Smooth muscle cell (in vitro differentiated cells): Measurements from ENCODE around the gene TFDP2. TPM values are rescaled to one million over a fixed set of nuclear protein-coding genes. Genes with fewer than 3 reads are reported as not detected.

Source experiments
- DNase-seq: peaks from one replicate; lab custom pipeline; 2025; ENCODE audit not compliant: unreplicated experiment; lab: John Stamatoyannopoulos, UW
- H2AFZ ChIP-seq: fragments of 200-600 bp; sonication (generic); 2 replicates; pipeline ENCODE4 v1.6.0; 2016; ENCODE audit warnings: antibody characterized with exemption, low read depth, mild to moderate bottlenecking
- H3F3A ChIP-seq: fragments of 200-600 bp; sonication (generic); 2 replicates; pipeline ENCODE4 v1.6.0; 2017; ENCODE audit warnings: antibody characterized with exemption, low read depth
- H3K27ac ChIP-seq: fragments of 200-600 bp; sonication (generic); 2 replicates; pipeline ENCODE4 v1.5.1; 2016; ENCODE audit warnings: low read depth, mild to moderate bottlenecking
- H3K27me3 ChIP-seq: fragments of 200-600 bp; sonication (generic); 2 replicates; pipeline ENCODE4 v1.6.1; 2016; ENCODE audit warnings: low read depth, mild to moderate bottlenecking
- H3K36me3 ChIP-seq: fragments of 200-600 bp; sonication (generic); 2 replicates; pipeline ENCODE4 v1.5.1; 2016; ENCODE audit warnings: low read depth
- H3K4me1 ChIP-seq: fragments of 200-600 bp; sonication (generic); 2 replicates; pipeline ENCODE4 v1.5.1; 2016; ENCODE audit warnings: low read depth
- H3K4me2 ChIP-seq: fragments of 200-600 bp; sonication (generic); 2 replicates; pipeline ENCODE4 v1.6.0; 2016; ENCODE audit warnings: mild to moderate bottlenecking
- H3K4me3 ChIP-seq: fragments of 200-600 bp; sonication (generic); 2 replicates; pipeline ENCODE4 v1.5.1; 2016; ENCODE audit warnings: mild to moderate bottlenecking
- H3K79me2 ChIP-seq: fragments of 200-600 bp; sonication (generic); 2 replicates; pipeline ENCODE4 v1.6.0; 2016; ENCODE audit warnings: low read depth, mild to moderate bottlenecking
- H3K9ac ChIP-seq: fragments of 200-600 bp; sonication (generic); 2 replicates; pipeline ENCODE4 v1.6.0; 2016; ENCODE audit warnings: low read depth
- H3K9me3 ChIP-seq: fragments of 200-600 bp; sonication (generic); replicated peaks from 2 replicates; pipeline ENCODE4 v1.5.1; 2016; ENCODE audit warnings: low read depth
- H4K20me1 ChIP-seq: fragments of 200-600 bp; sonication (generic); 2 replicates; pipeline ENCODE4 v1.6.0; 2016; ENCODE audit warnings: low read depth
- CTCF ChIP-seq: fragments of 200-600 bp; sonication (generic); IDR thresholded peaks from 2 replicates; pipeline ENCODE4 v1.5.1; 2017; ENCODE audit warnings: borderline replicate concordance, mild to moderate bottlenecking, antibody characterized with exemption; ENCODE audit not compliant: insufficient read depth, poor library complexity, severe bottlenecking
- WGBS: methylation state at CpG from one replicate; pipeline ENCODE4 v1.1.7; 2016; ENCODE audit warnings: low lambda C conversion rate; 5-methylcytosine and 5-hydroxymethylcytosine counted together
- polyA plus RNA-seq: library from polyadenylated mRNA; unstranded; fragments of >200 nt; fragmentation: Nextera tagmentation; extraction: Ambion mirVana; gene quantifications from 2 replicates; pipeline ENCODE4 v1.2.1, GENCODE V29; 2016
- total RNA-seq: library from RNA; depleted of rRNA; stranded (reverse); fragments of >200 nt; gene quantifications from 2 replicates; pipeline ENCODE4 v1.2.3, GENCODE V29; 2014

The TFDP2 gene
- total and polyA plus RNA-seq, 2 experiments from 2014 or later, result 39.9 to 54.3 TPM

- TF ChIP-seq CTCF, result no peak
- no peak overlapping the region for H3K9ac ChIP-seq
- no peaks in the 10 kb centered on the region for H4K20me1 ChIP-seq
- H2AFZ ChIP-seq, result peak overlapping the region; percentile 81
- WGBS, result 44% methylated on average over 3 of the region's 3 CpGs
- no peaks in the 10 kb centered on the region for H3K27me3 ChIP-seq
- H3F3A ChIP-seq, result no peaks in the 10 kb centered on the region
- H3K79me2 ChIP-seq, result peaks cover 16% of the 10 kb centered on the region
- no peak overlapping the region for H3K27ac ChIP-seq
- no peaks in the 10 kb centered on the region for H3K36me3 ChIP-seq
- peaks cover 5% of the 10 kb centered on the region for H3K4me1 ChIP-seq
- peak overlapping the region; percentile 94 for H3K4me2 ChIP-seq
- no peaks in the 10 kb centered on the region for H3K9me3 ChIP-seq
- no peak overlapping the region for H3K4me3 ChIP-seq
- no peak for DNase-seq
Measured at GRCh38 chr3:142029052-142029642, 120.2 kb downstream of the TFDP2 start.

DNA sequence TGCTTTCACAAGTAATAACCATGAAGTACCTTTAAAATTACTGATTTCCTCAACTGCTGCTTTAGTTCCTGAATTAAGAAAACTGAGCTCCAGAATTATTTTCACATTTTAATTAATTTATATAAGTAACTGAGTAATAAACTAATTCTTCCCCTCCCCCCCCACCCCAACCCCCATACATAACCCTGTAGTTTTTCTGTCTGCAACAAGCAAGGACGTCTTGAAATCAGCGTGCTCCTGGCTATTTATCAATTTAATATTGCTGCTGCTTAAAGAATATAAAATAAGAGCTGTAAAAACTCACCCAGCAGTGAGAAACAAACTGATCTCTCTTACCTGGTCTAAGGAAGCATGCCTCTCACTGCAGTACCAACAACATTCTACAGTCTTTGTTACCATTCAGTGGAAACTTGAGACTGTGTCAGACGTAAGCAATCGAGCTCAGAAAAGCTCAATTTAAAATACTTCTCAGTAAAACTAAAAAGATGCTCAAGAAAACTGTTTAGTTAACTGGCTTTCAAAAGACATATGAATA is 121.0 kb downstream of the TFDP2 start:
- no peaks in the 10 kb centered on the region for H4K20me1 ChIP-seq
- H2AFZ ChIP-seq, result peak overlapping the region; percentile 81
- DNase-seq, result no peak
- WGBS, result 10% methylated on average over 4 of the region's 4 CpGs
- peaks cover 5% of the 10 kb centered on the region for H3K4me1 ChIP-seq
- H3F3A ChIP-seq, result no peaks in the 10 kb centered on the region
- no peaks in the 10 kb centered on the region for H3K9me3 ChIP-seq
- H3K79me2 ChIP-seq, result peaks cover 16% of the 10 kb centered on the region
- no peaks in the 10 kb centered on the region for H3K27me3 ChIP-seq
- peak overlapping the region; percentile 36 for H3K9ac ChIP-seq
- H3K27ac ChIP-seq, result peak overlapping the region; percentile 47
- no peak for TF ChIP-seq CTCF
- H3K4me2 ChIP-seq, result peak overlapping the region; percentile 94
- H3K4me3 ChIP-seq, result peak overlapping the region; percentile 78
- H3K36me3 ChIP-seq, result no peaks in the 10 kb centered on the region

- no peaks in the 10 kb centered on the region for H3K9me3 ChIP-seq
- H3K27me3 ChIP-seq, result no peaks in the 10 kb centered on the region
- H3F3A ChIP-seq, result no peaks in the 10 kb centered on the region
- TF ChIP-seq CTCF, result no peak
- H2AFZ ChIP-seq, result peak overlapping the region; percentile 26
- peak overlapping the region; percentile 94 for H3K4me2 ChIP-seq
- H3K4me1 ChIP-seq, result peaks cover 5% of the 10 kb centered on the region
- WGBS, result 0% methylated on average over 2 of the region's 2 CpGs
- peak overlapping the region; percentile 36 for H3K9ac ChIP-seq
- peaks cover under 1% of the 10 kb centered on the region for H4K20me1 ChIP-seq
- peaks cover 16% of the 10 kb centered on the region for H3K79me2 ChIP-seq
- no peak for DNase-seq
- peak overlapping the region; percentile 78 for H3K4me3 ChIP-seq
- peak overlapping the region; percentile 47 for H3K27ac ChIP-seq
- no peaks in the 10 kb centered on the region for H3K36me3 ChIP-seq
Measured at GRCh38 chr3:142027735-142028134, 121.6 kb downstream of the TFDP2 start.

DNA sequence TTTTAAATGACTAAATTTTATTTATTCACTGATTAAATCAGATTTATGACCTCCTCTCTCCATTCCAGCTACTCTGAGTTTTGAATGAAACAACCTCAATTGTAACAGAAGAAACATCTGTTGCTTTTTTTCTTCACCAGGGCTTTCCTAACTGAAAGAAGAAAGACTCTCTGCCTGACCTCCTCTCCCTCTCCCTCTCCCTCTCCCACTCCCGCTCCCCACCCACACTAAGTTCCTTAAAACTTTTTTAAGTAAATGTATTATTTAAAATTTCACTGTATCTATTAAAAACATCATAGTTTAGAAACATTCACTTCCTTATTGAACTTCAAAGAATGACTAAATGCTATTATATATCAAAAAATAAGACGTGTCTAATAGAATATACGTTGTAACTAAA is 122.0 kb downstream of the TFDP2 start:
- peak overlapping the region; percentile 36 for H3K9ac ChIP-seq
- H3K4me3 ChIP-seq, result peak overlapping the region; percentile 78
- H3F3A ChIP-seq, result no peaks in the 10 kb centered on the region
- DNase-seq, result no peak
- peak overlapping the region; percentile 94 for H3K4me2 ChIP-seq
- H4K20me1 ChIP-seq, result peaks cover 5% of the 10 kb centered on the region
- no peak for TF ChIP-seq CTCF
- no peaks in the 10 kb centered on the region for H3K36me3 ChIP-seq
- H3K27me3 ChIP-seq, result no peaks in the 10 kb centered on the region
- peaks cover 16% of the 10 kb centered on the region for H3K79me2 ChIP-seq
- no peak overlapping the region for H3K27ac ChIP-seq
- WGBS, result 10% methylated on average over 3 of the region's 3 CpGs
- peaks cover 5% of the 10 kb centered on the region for H3K4me1 ChIP-seq
- H3K9me3 ChIP-seq, result no peaks in the 10 kb centered on the region
- H2AFZ ChIP-seq, result peak overlapping the region; percentile 26
